GM12878 (cell line): Measurements from ENCODE around the gene EXOSC6. TPM values are rescaled to one million over a fixed set of nuclear protein-coding genes. Genes with fewer than 3 reads are reported as not detected.
A peak's percentile ranks its signal among the peaks of the same experiment; 100 is the strongest.

Source experiments
- CEBPB ChIP-seq, 2 experiments: fragments of 150-350 bp in 1 of 2; IDR thresholded peaks; 2 replicates each; pipeline ENCODE4 v1.6.1; 2012 to 2014; ENCODE audit warnings: low read depth in 2 of 2, low read length in 2 of 2, borderline replicate concordance in 1 of 2, inconsistent platforms in 1 of 2
- MYB ChIP-seq: fragments of 150-350 bp; IDR thresholded peaks from 2 replicates; pipeline ENCODE4 v1.6.1; 2014; ENCODE audit warnings: mild to moderate bottlenecking, low read depth, low read length, borderline replicate concordance
- NFYA ChIP-seq: IDR thresholded peaks from 2 replicates; pipeline ENCODE4 v1.6.1; 2011; ENCODE audit warnings: low read depth, mild to moderate bottlenecking, low read length, improper control_type of control experiment, borderline replicate concordance
- PAX8 ChIP-seq: fragments of 450-650 bp; IDR thresholded peaks from 2 replicates; pipeline ENCODE4 v1.6.1; 2017; ENCODE audit warnings: mild to moderate bottlenecking, moderate library complexity
- RAD21 ChIP-seq: IDR thresholded peaks from 2 replicates; pipeline ENCODE4 v1.6.1; 2011; ENCODE audit warnings: mild to moderate bottlenecking, low read depth, low read length, moderate library complexity; ENCODE audit not compliant: insufficient read depth
- SIN3A ChIP-seq: IDR thresholded peaks from 2 replicates; pipeline ENCODE4 v1.6.1; 2012; ENCODE audit warnings: low read depth, low read length, improper control_type of control experiment
- SREBF1 ChIP-seq: IDR thresholded peaks from 2 replicates; pipeline ENCODE4 v1.6.1; 2012; ENCODE audit warnings: mild to moderate bottlenecking, low read length
- SREBF2 ChIP-seq: IDR thresholded peaks from 2 replicates; pipeline ENCODE4 v1.6.1; 2012; ENCODE audit warnings: mild to moderate bottlenecking, low read length
- SRF ChIP-seq, 2 experiments: IDR thresholded peaks; 2 replicates each; pipeline ENCODE4 v1.6.1; 2011; ENCODE audit warnings: low read depth in 2 of 2, low read length in 2 of 2, mild to moderate bottlenecking in 1 of 2, moderate library complexity in 1 of 2
- SUZ12 ChIP-seq: fragments of 200-600 bp; sonication (generic); IDR thresholded peaks from one replicate; pipeline ENCODE4 v1.6.1; 2018; ENCODE audit warnings: antibody characterized with exemption, mild to moderate bottlenecking; ENCODE audit not compliant: unreplicated experiment
- TAF1 ChIP-seq: IDR thresholded peaks from 2 replicates; pipeline ENCODE4 v1.6.1; 2011; ENCODE audit warnings: mild to moderate bottlenecking, low read depth, low read length, borderline replicate concordance
- TCF7 ChIP-seq: IDR thresholded peaks from 2 replicates; pipeline ENCODE4 v1.6.1; 2014; ENCODE audit warnings: antibody characterized with exemption, borderline replicate concordance
- polyA plus RNA-seq, 11 experiments: library from polyadenylated mRNA; depleted of rRNA in 4 of 11; unstranded in 6 of 11; stranded (reverse) in 5 of 11; fragments of >200 nt; fragmentation: Nextera tagmentation in 4 of 11; fragmentation: Illumina TruSeq in 1 of 11; extraction: Ambion mirVana in 4 of 11; extraction: Trizol in 1 of 11; gene quantifications; 1 replicate in 1 of 11; 2 replicates in 10 of 11; pipeline versions ENCODE4 v1.2.1 to v1.2.3, GENCODE V29; 2011 to 2016; ENCODE audit warnings: inconsistent platforms in 2 of 11, missing spikeins in 2 of 11, low read depth in 1 of 11
- total RNA-seq, 4 experiments: library from RNA; depleted of rRNA in 3 of 4; stranded (reverse); fragments of >200 nt in 3 of 4; fragmentation: Illumina TruSeq in 1 of 4; extraction: Trizol in 1 of 4; gene quantifications; 2 replicates each; pipeline versions ENCODE4 v1.2.1 to v1.2.3, GENCODE V29; 2013 to 2021
- TF ChIP-seq, protein P1 (sequence below): fragments of 450-650 bp; conservative IDR thresholded peaks from 2 replicates; pipeline ENCODE4 v1.6.1; 2017; ENCODE audit warnings: mild to moderate bottlenecking, moderate library complexity
- TF ChIP-seq, protein P2 (sequence below): fragments of 450-650 bp; formaldehyde crosslinking; IDR thresholded peaks from 2 replicates; pipeline ENCODE4 v1.5.0; 2022; ENCODE audit warnings: mild to moderate bottlenecking, missing genetic modification characterization
- TF ChIP-seq, protein P3 (sequence below): IDR thresholded peaks from 2 replicates; pipeline ENCODE4 v1.6.1; 2012; ENCODE audit warnings: mild to moderate bottlenecking, low read depth, low read length
- TF ChIP-seq, protein P4 (sequence below): fragments of 450-650 bp; formaldehyde crosslinking; IDR thresholded peaks from 2 replicates; pipeline ENCODE4 v1.4.0; 2020; ENCODE audit warnings: mild to moderate bottlenecking, moderate library complexity

Gene EXOSC6
- total and polyA plus RNA-seq, 10 of the 15 experiments (the other 5 are each of a cell fraction or from before 2014, with no cell fraction given): 8.2 to 27.5 (median 14.5) TPM

DNA sequence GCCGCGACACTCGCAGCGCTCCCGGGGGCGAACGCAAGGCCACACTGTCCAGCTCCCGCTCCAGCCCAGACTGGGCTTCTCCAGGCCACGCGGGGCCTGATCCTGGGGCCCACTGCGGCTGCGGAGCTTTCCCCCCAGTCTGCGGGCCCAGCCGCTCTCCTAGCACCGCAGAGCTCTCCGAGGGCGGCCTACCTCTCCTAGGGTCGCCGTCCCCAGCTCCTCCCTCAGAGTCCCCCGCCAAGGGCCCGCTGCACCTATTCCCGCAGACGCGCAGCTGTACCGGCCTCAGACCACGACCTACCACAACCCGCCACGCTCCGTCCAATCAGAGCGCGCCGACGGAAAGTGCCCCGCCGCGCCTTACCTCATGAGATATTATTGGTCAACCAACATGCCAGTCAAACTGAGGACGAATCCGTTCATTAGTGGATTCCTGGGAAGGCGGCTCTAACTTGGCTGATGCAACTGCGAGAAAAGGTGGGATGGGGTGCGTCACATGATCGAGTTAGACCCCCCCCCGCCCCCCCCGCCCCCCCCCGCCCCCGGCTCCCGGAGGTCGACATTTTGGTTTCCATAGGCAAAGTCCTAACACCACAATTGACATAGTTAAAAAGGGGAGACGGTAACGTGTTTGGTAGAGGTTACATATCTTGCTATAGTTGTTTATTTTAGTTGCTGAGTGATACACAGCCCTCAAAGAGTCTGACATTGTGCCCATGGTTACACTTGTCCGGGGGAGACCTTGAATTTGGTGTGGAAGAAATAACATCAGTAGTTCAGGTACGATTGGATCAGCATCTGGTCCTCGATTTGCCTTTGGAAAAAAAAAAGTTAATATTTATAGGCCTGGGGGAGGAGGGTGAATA, 37.7 kb upstream of the EXOSC6 start, which contains the start of gene AARS1 (continued):
- TF ChIP-seq SIN3A (peak; percentile 78; the same call in 1 of the 2 replicates), TAF1 (peak; percentile 76), CEBPB (IDR thresholded peaks at IDR 0.05; ENCODE audit: borderline replicate concordance in 1 of 2, low read depth in 2 of 2, low read length in 2 of 2) (peak in 1 of 2 experiments; percentile 92; a peak in 2 of 4 replicates), SREBF2 (no peak), RAD21 (no peak), SUZ12 (no peak), MYB (no peak), NFYA (peak; percentile 91), TCF7 (no peak), SREBF1 (no peak), PAX8 (no peak), SRF (IDR thresholded peaks at IDR 0.05; ENCODE audit: low read depth in 2 of 2, low read length in 2 of 2) (no peak)
- TF ChIP-seq, protein P1, sequence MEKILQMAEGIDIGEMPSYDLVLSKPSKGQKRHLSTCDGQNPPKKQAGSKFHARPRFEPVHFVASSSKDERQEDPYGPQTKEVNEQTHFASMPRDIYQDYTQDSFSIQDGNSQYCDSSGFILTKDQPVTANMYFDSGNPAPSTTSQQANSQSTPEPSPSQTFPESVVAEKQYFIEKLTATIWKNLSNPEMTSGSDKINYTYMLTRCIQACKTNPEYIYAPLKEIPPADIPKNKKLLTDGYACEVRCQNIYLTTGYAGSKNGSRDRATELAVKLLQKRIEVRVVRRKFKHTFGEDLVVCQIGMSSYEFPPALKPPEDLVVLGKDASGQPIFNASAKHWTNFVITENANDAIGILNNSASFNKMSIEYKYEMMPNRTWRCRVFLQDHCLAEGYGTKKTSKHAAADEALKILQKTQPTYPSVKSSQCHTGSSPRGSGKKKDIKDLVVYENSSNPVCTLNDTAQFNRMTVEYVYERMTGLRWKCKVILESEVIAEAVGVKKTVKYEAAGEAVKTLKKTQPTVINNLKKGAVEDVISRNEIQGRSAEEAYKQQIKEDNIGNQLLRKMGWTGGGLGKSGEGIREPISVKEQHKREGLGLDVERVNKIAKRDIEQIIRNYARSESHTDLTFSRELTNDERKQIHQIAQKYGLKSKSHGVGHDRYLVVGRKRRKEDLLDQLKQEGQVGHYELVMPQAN: peak; percentile 97
- TF ChIP-seq, protein P2, sequence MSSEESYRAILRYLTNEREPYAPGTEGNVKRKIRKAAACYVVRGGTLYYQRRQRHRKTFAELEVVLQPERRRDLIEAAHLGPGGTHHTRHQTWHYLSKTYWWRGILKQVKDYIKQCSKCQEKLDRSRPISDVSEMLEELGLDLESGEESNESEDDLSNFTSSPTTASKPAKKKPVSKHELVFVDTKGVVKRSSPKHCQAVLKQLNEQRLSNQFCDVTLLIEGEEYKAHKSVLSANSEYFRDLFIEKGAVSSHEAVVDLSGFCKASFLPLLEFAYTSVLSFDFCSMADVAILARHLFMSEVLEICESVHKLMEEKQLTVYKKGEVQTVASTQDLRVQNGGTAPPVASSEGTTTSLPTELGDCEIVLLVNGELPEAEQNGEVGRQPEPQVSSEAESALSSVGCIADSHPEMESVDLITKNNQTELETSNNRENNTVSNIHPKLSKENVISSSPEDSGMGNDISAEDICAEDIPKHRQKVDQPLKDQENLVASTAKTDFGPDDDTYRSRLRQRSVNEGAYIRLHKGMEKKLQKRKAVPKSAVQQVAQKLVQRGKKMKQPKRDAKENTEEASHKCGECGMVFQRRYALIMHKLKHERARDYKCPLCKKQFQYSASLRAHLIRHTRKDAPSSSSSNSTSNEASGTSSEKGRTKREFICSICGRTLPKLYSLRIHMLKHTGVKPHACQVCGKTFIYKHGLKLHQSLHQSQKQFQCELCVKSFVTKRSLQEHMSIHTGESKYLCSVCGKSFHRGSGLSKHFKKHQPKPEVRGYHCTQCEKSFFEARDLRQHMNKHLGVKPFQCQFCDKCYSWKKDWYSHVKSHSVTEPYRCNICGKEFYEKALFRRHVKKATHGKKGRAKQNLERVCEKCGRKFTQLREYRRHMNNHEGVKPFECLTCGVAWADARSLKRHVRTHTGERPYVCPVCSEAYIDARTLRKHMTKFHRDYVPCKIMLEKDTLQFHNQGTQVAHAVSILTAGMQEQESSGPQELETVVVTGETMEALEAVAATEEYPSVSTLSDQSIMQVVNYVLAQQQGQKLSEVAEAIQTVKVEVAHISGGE (CRISPR knock-in tag): 0 out of 2 replicates have a peak, but pooled peaks have one; percentile 31
- TF ChIP-seq, protein P3, sequence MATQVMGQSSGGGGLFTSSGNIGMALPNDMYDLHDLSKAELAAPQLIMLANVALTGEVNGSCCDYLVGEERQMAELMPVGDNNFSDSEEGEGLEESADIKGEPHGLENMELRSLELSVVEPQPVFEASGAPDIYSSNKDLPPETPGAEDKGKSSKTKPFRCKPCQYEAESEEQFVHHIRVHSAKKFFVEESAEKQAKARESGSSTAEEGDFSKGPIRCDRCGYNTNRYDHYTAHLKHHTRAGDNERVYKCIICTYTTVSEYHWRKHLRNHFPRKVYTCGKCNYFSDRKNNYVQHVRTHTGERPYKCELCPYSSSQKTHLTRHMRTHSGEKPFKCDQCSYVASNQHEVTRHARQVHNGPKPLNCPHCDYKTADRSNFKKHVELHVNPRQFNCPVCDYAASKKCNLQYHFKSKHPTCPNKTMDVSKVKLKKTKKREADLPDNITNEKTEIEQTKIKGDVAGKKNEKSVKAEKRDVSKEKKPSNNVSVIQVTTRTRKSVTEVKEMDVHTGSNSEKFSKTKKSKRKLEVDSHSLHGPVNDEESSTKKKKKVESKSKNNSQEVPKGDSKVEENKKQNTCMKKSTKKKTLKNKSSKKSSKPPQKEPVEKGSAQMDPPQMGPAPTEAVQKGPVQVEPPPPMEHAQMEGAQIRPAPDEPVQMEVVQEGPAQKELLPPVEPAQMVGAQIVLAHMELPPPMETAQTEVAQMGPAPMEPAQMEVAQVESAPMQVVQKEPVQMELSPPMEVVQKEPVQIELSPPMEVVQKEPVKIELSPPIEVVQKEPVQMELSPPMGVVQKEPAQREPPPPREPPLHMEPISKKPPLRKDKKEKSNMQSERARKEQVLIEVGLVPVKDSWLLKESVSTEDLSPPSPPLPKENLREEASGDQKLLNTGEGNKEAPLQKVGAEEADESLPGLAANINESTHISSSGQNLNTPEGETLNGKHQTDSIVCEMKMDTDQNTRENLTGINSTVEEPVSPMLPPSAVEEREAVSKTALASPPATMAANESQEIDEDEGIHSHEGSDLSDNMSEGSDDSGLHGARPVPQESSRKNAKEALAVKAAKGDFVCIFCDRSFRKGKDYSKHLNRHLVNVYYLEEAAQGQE: no peak
- TF ChIP-seq, protein P4, sequence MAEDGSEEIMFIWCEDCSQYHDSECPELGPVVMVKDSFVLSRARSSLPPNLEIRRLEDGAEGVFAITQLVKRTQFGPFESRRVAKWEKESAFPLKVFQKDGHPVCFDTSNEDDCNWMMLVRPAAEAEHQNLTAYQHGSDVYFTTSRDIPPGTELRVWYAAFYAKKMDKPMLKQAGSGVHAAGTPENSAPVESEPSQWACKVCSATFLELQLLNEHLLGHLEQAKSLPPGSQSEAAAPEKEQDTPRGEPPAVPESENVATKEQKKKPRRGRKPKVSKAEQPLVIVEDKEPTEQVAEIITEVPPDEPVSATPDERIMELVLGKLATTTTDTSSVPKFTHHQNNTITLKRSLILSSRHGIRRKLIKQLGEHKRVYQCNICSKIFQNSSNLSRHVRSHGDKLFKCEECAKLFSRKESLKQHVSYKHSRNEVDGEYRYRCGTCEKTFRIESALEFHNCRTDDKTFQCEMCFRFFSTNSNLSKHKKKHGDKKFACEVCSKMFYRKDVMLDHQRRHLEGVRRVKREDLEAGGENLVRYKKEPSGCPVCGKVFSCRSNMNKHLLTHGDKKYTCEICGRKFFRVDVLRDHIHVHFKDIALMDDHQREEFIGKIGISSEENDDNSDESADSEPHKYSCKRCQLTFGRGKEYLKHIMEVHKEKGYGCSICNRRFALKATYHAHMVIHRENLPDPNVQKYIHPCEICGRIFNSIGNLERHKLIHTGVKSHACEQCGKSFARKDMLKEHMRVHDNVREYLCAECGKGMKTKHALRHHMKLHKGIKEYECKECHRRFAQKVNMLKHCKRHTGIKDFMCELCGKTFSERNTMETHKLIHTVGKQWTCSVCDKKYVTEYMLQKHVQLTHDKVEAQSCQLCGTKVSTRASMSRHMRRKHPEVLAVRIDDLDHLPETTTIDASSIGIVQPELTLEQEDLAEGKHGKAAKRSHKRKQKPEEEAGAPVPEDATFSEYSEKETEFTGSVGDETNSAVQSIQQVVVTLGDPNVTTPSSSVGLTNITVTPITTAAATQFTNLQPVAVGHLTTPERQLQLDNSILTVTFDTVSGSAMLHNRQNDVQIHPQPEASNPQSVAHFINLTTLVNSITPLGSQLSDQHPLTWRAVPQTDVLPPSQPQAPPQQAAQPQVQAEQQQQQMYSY: no peak
